Skeletal muscle tissue (tissue), 4 donors: Measurements from ENCODE around the gene FOXE3. TPM values are rescaled to one million over a fixed set of nuclear protein-coding genes. Genes with fewer than 3 reads are reported as not detected.
A peak's percentile ranks its signal among the peaks of the same experiment; 100 is the strongest.

Source experiments
- H3K27ac ChIP-seq: one replicate; pipeline ENCODE4 v1.7.0; 2013; ENCODE audit warnings: mild to moderate bottlenecking, low read depth, low read length, inconsistent platforms
- H3K27me3 ChIP-seq, 3 donors: one replicate each; pipeline ENCODE4 v1.7.0; 2013; ENCODE audit warnings: low read length in 3 of 3; ENCODE audit not compliant: control insufficient read depth in 3 of 3, insufficient read depth in 3 of 3
- H3K36me3 ChIP-seq, 3 donors: one replicate each; pipeline ENCODE4 v1.7.0; 2013; ENCODE audit warnings: low read length in 3 of 3; ENCODE audit not compliant: control insufficient read depth in 3 of 3, insufficient read depth in 3 of 3
- H3K4me1 ChIP-seq, 3 donors: one replicate each; pipeline ENCODE4 v1.7.0; 2013; ENCODE audit warnings: low read length in 3 of 3, mild to moderate bottlenecking in 3 of 3; ENCODE audit not compliant: control insufficient read depth in 3 of 3, insufficient read depth in 3 of 3
- H3K4me3 ChIP-seq, 3 donors: one replicate each; pipeline ENCODE4 v1.7.0; 2013; ENCODE audit warnings: low read length in 3 of 3
- H3K9ac ChIP-seq, 3 donors: one replicate each; pipeline ENCODE4 v1.7.0; 2013; ENCODE audit warnings: low read length in 3 of 3, mild to moderate bottlenecking in 3 of 3, moderate library complexity in 2 of 3, low read depth in 1 of 3
- H3K9me3 ChIP-seq, 3 donors: one replicate each; pipeline ENCODE4 v1.7.0; 2013; ENCODE audit warnings: low read length in 3 of 3; ENCODE audit not compliant: control insufficient read depth in 3 of 3
- total RNA-seq: library from RNA; depleted of rRNA; stranded (reverse); fragments of >200 nt; gene quantifications from one replicate; pipeline ENCODE4 v1.2.3, GENCODE V29; 2014
- donor health status: Osteomylitis.

The FOXE3 gene
- total RNA-seq, 1 donor from 2014 or later: not detected

- H3K4me3 ChIP-seq: peak overlapping the region in 1 of 3 donors; percentile 35
- no peak overlapping the region for H3K9ac ChIP-seq
- no peaks in the 10 kb centered on the region for H3K36me3 ChIP-seq
- no peaks in the 10 kb centered on the region for H3K4me1 ChIP-seq
- H3K27ac ChIP-seq: no peak overlapping the region
- peaks cover 43 to 56% (median 45%) of the 10 kb centered on the region in 3 donors for H3K27me3 ChIP-seq
- H3K9me3 ChIP-seq: no peaks in the 10 kb centered on the region
Measured at GRCh38 chr1:47416319-47417169, 459 bp downstream of the FOXE3 start.

DNA sequence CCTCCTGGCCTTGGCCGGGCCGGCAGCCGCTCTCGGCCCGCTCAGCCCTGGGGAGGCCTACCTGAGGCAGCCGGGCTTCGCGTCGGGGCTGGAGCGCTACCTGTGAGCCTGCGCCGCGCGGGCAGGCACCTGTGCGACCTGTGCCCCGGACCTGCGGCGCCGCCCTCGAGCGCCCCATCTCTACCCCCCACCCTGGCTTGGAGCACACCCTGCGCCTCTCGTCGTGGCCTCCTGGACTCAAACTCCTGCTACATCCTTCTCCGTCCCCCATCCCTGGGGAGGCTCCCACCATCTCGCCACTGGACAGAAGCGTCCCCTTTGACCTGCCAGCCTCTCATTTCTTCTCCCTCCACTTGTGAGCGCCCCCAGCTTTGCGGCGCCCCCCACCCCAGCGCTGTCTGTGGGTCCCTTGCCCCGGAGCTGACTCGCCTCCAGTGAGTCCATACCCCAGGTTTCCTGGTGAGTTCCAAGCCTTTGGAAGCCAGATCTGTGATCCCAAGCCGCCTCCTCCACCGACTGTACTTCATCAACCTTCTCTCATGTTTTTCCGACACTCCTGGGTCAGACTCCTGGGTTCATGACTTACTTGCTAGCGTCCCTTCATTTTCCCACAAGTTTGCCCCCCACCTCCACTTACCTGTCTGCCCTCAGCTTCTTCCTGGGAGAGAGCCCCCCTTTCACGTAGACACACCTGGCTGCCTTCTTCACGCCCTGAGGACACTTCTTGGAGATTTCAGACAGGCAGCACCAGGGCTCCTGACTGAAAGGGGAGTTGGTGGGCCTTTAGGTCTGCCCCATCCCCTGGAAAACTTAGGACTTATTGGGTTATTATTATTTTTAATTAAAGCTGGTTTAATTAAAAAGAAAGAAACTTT is 1.3 kb downstream of the FOXE3 start:
- Histone ChIP-seq H3K36me3 (no peaks in the 10 kb centered on the region), H3K27ac (no peak overlapping the region), H3K9me3 (no peaks in the 10 kb centered on the region), H3K4me3 (no peak overlapping the region), H3K4me1 (no peaks in the 10 kb centered on the region), H3K9ac (no peak overlapping the region), H3K27me3 (peaks cover 43 to 56% (median 45%) of the 10 kb centered on the region in 3 donors)

DNA sequence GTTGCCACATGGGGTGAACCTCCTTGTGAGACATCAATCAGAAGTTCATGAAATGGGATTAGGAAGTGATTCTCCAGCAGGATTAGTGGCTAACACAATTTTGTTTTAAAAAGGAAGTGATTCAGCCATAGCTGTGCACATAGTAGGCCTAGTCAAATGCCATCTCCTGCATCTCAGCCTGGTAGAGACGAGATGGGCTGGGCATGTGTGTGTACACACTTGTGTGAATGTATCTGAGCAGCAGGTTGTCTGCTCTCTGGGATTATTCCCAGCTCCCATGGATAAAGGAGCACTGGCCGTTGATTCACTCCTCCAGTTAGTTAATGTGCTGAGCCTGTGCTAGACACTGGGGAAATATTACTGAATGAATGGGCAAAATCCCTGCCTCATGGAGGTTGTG is 2.0 kb downstream of the FOXE3 start:
- Histone ChIP-seq H3K36me3 (no peaks in the 10 kb centered on the region), H3K4me3 (no peak overlapping the region), H3K9me3 (no peaks in the 10 kb centered on the region), H3K27me3 (peaks cover 43 to 50% (median 45%) of the 10 kb centered on the region in 3 donors), H3K9ac (no peak overlapping the region), H3K4me1 (no peaks in the 10 kb centered on the region), H3K27ac (no peak overlapping the region)

GRCh38 chr1:47418681-47419325 is 2.7 kb downstream of the FOXE3 start:
- no peaks in the 10 kb centered on the region for H3K36me3 ChIP-seq
- no peaks in the 10 kb centered on the region for H3K9me3 ChIP-seq
- no peak overlapping the region for H3K4me3 ChIP-seq

GRCh38 chr1:47420547-47420946 is 4.5 kb downstream of the FOXE3 start:
- H3K36me3 ChIP-seq: no peaks in the 10 kb centered on the region
- H3K9me3 ChIP-seq: no peaks in the 10 kb centered on the region
- H3K4me3 ChIP-seq: no peak overlapping the region
- peaks cover 33 to 43% (median 41%) of the 10 kb centered on the region in 3 donors for H3K27me3 ChIP-seq
- H3K4me1 ChIP-seq: peaks cover 0 to 3% (median 0%) of the 10 kb centered on the region in 3 donors
- H3K9ac ChIP-seq: no peak overlapping the region
- H3K27ac ChIP-seq: no peak overlapping the region

More at GRCh38 chr1:47418681-47419325, 2.7 kb downstream of the FOXE3 start:
- peaks cover 43 to 49% (median 45%) of the 10 kb centered on the region in 3 donors for H3K27me3 ChIP-seq
- no peaks in the 10 kb centered on the region for H3K4me1 ChIP-seq
- no peak overlapping the region for H3K27ac ChIP-seq
- no peak overlapping the region for H3K9ac ChIP-seq

- H3K9me3 ChIP-seq: no peaks in the 10 kb centered on the region
- H3K27me3 ChIP-seq: peaks cover 18 to 25% (median 21%) of the 10 kb centered on the region in 3 donors
- no peaks in the 10 kb centered on the region for H3K36me3 ChIP-seq
- no peak overlapping the region for H3K27ac ChIP-seq
- no peak overlapping the region for H3K4me3 ChIP-seq
- no peak overlapping the region for H3K9ac ChIP-seq
- peaks cover 0 to 3% (median 0%) of the 10 kb centered on the region in 3 donors for H3K4me1 ChIP-seq
Measured at GRCh38 chr1:47423872-47424271, 7.8 kb downstream of the FOXE3 start.

GRCh38 chr1:47424336-47424982 is 8.4 kb downstream of the FOXE3 start:
- Histone ChIP-seq H3K4me1 (peaks cover 0 to 3% (median 0%) of the 10 kb centered on the region in 3 donors), H3K27ac (no peak overlapping the region), H3K27me3 (peaks cover 13 to 21% (median 18%) of the 10 kb centered on the region in 3 donors), H3K4me3 (no peak overlapping the region), H3K9me3 (no peaks in the 10 kb centered on the region), H3K36me3 (no peaks in the 10 kb centered on the region), H3K9ac (no peak overlapping the region)

DNA sequence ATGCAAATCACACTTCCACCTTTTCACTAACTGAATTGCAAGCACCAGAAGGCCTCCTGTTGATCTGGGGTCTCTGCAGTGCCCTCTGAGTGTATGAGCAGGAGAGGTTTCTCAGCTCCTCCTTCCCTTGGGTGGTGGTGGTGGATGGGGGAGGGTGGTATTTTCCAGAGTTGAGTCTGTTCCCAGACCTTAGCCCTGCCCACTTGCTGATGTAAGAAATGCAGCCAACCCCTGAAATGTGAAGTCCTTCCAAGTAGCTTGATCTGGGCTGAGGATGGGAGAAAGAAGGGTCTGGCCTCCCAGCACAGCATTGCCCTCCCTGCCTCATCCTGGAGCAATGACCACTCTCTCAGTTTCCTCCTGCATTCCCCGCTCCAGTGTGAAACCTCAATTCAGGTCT is 15.4 kb downstream of the FOXE3 start:
- Histone ChIP-seq H3K4me3 (no peak overlapping the region), H3K27me3 (peaks cover 64 to 70% (median 67%) of the 10 kb centered on the region in 3 donors), H3K4me1 (peaks cover 14 to 34% (median 32%) of the 10 kb centered on the region in 3 donors), H3K27ac (no peak overlapping the region), H3K9me3 (no peaks in the 10 kb centered on the region), H3K9ac (no peak overlapping the region), H3K36me3 (no peaks in the 10 kb centered on the region)
